ENCODE data around the gene SYT14.
"Not testable (repeated sequence)": the region's sequence is repeated elsewhere in the genome, so short reads cannot be mapped to it uniquely, and the experiment has no call there.

The SYT14 gene

GRCh38 chr1:209937996-209938959 is at the start of gene SYT14:
Gene SYT14 (plus strand): TSS chr1:209938217. CDS start chr1:209938265, 48 bp downstream.
- in situ Hi-C loops (cut with MboI; ENCODE audit: low pct_unique_long_range_greater_than_20kb, low sequenced_read_pairs), result no loop called here
- DNase-seq, result no peak

GRCh38 chr1:209888291-209889076 is 49.5 kb upstream of the SYT14 start:
- in situ Hi-C loops (cut with MboI; ENCODE audit: low pct_unique_long_range_greater_than_20kb, low sequenced_read_pairs); DNase-seq: not testable (repeated sequence)

- in situ Hi-C loops (cut with MboI; ENCODE audit: low pct_unique_long_range_greater_than_20kb, low sequenced_read_pairs), result no loop called here
- no peak for DNase-seq
Measured at GRCh38 chr1:209889077-209889418, 49.0 kb upstream of the SYT14 start.

GRCh38 chr1:209890641-209891330 is 47.2 kb upstream of the SYT14 start:
- in situ Hi-C loops (cut with MboI; ENCODE audit: low pct_unique_long_range_greater_than_20kb, low sequenced_read_pairs), result no loop called here
- DNase-seq, result no peak

- in situ Hi-C loops (cut with MboI; ENCODE audit: low pct_unique_long_range_greater_than_20kb, low sequenced_read_pairs), result no loop called here
- DNase-seq, result no peak
Measured at GRCh38 chr1:209893751-209894150, 44.3 kb upstream of the SYT14 start.

- DNase-seq, result no peak
- in situ Hi-C loops (cut with MboI; ENCODE audit: low pct_unique_long_range_greater_than_20kb, low sequenced_read_pairs), result no loop called here
Measured at GRCh38 chr1:209895709-209896108, 42.3 kb upstream of the SYT14 start.

- in situ Hi-C loops (cut with MboI; ENCODE audit: low pct_unique_long_range_greater_than_20kb, low sequenced_read_pairs), result no loop called here
Measured at GRCh38 chr1:209896346-209896745, 41.7 kb upstream of the SYT14 start.

GRCh38 chr1:209898271-209898670 is 39.7 kb upstream of the SYT14 start:
- in situ Hi-C loops (cut with MboI; ENCODE audit: low pct_unique_long_range_greater_than_20kb, low sequenced_read_pairs); DNase-seq: not testable (repeated sequence)

More at GRCh38 chr1:209896346-209896745, 41.7 kb upstream of the SYT14 start:
- no peak for DNase-seq

- in situ Hi-C loops (cut with MboI; ENCODE audit: low pct_unique_long_range_greater_than_20kb, low sequenced_read_pairs); DNase-seq: not testable (repeated sequence)
Measured at GRCh38 chr1:209898851-209899250, 39.2 kb upstream of the SYT14 start.

- DNase-seq, result no peak
Measured at GRCh38 chr1:209899948-209900347, 38.1 kb upstream of the SYT14 start.

GRCh38 chr1:209900734-209901133 is 37.3 kb upstream of the SYT14 start:
- in situ Hi-C loops (cut with MboI; ENCODE audit: low pct_unique_long_range_greater_than_20kb, low sequenced_read_pairs), result no loop called here
- no peak for DNase-seq

More at GRCh38 chr1:209899948-209900347, 38.1 kb upstream of the SYT14 start:
- in situ Hi-C loops (cut with MboI; ENCODE audit: low pct_unique_long_range_greater_than_20kb, low sequenced_read_pairs), result no loop called here

GRCh38 chr1:209901211-209901610 is 36.8 kb upstream of the SYT14 start:
- DNase-seq, result no peak
- in situ Hi-C loops (cut with MboI; ENCODE audit: low pct_unique_long_range_greater_than_20kb, low sequenced_read_pairs), result no loop called here

- DNase-seq; in situ Hi-C loops (cut with MboI; ENCODE audit: low pct_unique_long_range_greater_than_20kb, low sequenced_read_pairs): not testable (repeated sequence)
Measured at GRCh38 chr1:209904774-209905173, 33.2 kb upstream of the SYT14 start.

- in situ Hi-C loops (cut with MboI; ENCODE audit: low pct_unique_long_range_greater_than_20kb, low sequenced_read_pairs), result no loop called here
- no peak for DNase-seq
Measured at GRCh38 chr1:209911746-209912145, 26.3 kb upstream of the SYT14 start.

- DNase-seq, result no peak
- in situ Hi-C loops (cut with MboI; ENCODE audit: low pct_unique_long_range_greater_than_20kb, low sequenced_read_pairs), result no loop called here
Measured at GRCh38 chr1:209912306-209912705, 25.7 kb upstream of the SYT14 start.

- in situ Hi-C loops (cut with MboI; ENCODE audit: low pct_unique_long_range_greater_than_20kb, low sequenced_read_pairs); DNase-seq: not testable (repeated sequence)
Measured at GRCh38 chr1:209919637-209920036, 18.4 kb upstream of the SYT14 start.

GRCh38 chr1:209920844-209921243 is 17.2 kb upstream of the SYT14 start:
- in situ Hi-C loops (cut with MboI; ENCODE audit: low pct_unique_long_range_greater_than_20kb, low sequenced_read_pairs), result no loop called here
- no peak for DNase-seq

- DNase-seq, result no peak
- in situ Hi-C loops (cut with MboI; ENCODE audit: low pct_unique_long_range_greater_than_20kb, low sequenced_read_pairs), result no loop called here
Measured at GRCh38 chr1:209924390-209924789, 13.6 kb upstream of the SYT14 start.

- DNase-seq, result no peak
- in situ Hi-C loops (cut with MboI; ENCODE audit: low pct_unique_long_range_greater_than_20kb, low sequenced_read_pairs), result no loop called here
Measured at GRCh38 chr1:209926045-209926444, 12.0 kb upstream of the SYT14 start.
